Mesendoderm (in vitro differentiated cells): Measurements from ENCODE around the gene MLYCD.

Source experiments
- DNase-seq: peaks from one replicate; pipeline ENCODE4 v3.0.0; 2013
- H2AK5ac ChIP-seq: 2 replicates; pipeline ENCODE4 v1.6.1; 2013; ENCODE audit warnings: low read length, inconsistent platforms
- H2BK120ac ChIP-seq: 2 replicates; pipeline ENCODE4 v1.6.1; 2013; ENCODE audit warnings: low read depth, mild to moderate bottlenecking, low read length, moderate library complexity, mixed read lengths
- H2BK15ac ChIP-seq: replicated peaks from 2 replicates; pipeline ENCODE4 v1.6.1; 2013; ENCODE audit warnings: low read depth, mild to moderate bottlenecking, moderate library complexity
- H2BK5ac ChIP-seq: 2 replicates; pipeline ENCODE4 v1.6.1; 2013; ENCODE audit warnings: low read length, inconsistent platforms
- H3K18ac ChIP-seq: 2 replicates; pipeline ENCODE4 v1.6.1; 2013; ENCODE audit warnings: mild to moderate bottlenecking, low read length, mixed read lengths
- H3K23ac ChIP-seq: one replicate; pipeline ENCODE4 v1.6.1; 2013; ENCODE audit warnings: low read length
- H3K27ac ChIP-seq: 2 replicates; pipeline ENCODE4 v1.5.1; 2013; ENCODE audit warnings: low read depth, mild to moderate bottlenecking, inconsistent platforms, low read length, moderate library complexity
- H3K27me3 ChIP-seq: 2 replicates; pipeline ENCODE4 v1.6.1; 2013; ENCODE audit warnings: low read length, control low read depth, mild to moderate bottlenecking, inconsistent platforms; ENCODE audit not compliant: insufficient read depth, poor library complexity
- H3K36me3 ChIP-seq: 2 replicates; pipeline ENCODE4 v1.6.1; 2013; ENCODE audit warnings: low read length, inconsistent platforms; ENCODE audit not compliant: control insufficient read depth, insufficient read depth
- H3K4ac ChIP-seq: one replicate; pipeline ENCODE4 v1.6.1; 2013; ENCODE audit warnings: low read depth, mild to moderate bottlenecking, low read length, moderate library complexity
- H3K4me1 ChIP-seq: 2 replicates; pipeline ENCODE4 v1.6.1; 2013; ENCODE audit warnings: low read depth, low read length, inconsistent platforms; ENCODE audit not compliant: control insufficient read depth
- H3K4me2 ChIP-seq: 2 replicates; pipeline ENCODE4 v1.6.1; 2013; ENCODE audit warnings: low read length
- H3K4me3 ChIP-seq: 2 replicates; pipeline ENCODE4 v1.5.1; 2013; ENCODE audit warnings: mild to moderate bottlenecking, low read length
- H3K56ac ChIP-seq: one replicate; pipeline ENCODE4 v1.6.1; 2013; ENCODE audit warnings: low read length
- H3K79me1 ChIP-seq: 2 replicates; pipeline ENCODE4 v1.6.1; 2013; ENCODE audit warnings: low read length, inconsistent platforms
- H3K79me2 ChIP-seq: 2 replicates; pipeline ENCODE4 v1.6.1; 2013; ENCODE audit warnings: mild to moderate bottlenecking, low read length; ENCODE audit not compliant: control insufficient read depth, insufficient read depth
- H3K9ac ChIP-seq: 2 replicates; pipeline ENCODE4 v1.6.1; 2013; ENCODE audit warnings: low read length, inconsistent platforms
- H4K5ac ChIP-seq: one replicate; pipeline ENCODE4 v1.6.1; 2013; ENCODE audit warnings: low read length
- H4K8ac ChIP-seq: one replicate; pipeline ENCODE4 v1.6.1; 2013; ENCODE audit warnings: low read depth, mild to moderate bottlenecking, control low read depth, low read length, moderate library complexity
- WGBS: extraction: QIAGEN DNeasy Blood & Tissue Kit; methylation state at CpG from one replicate; pipeline ENCODE4 v1.1.7; 2013; ENCODE audit warnings: low lambda C conversion rate, missing lambda C conversion rate; ENCODE audit not compliant: insufficient coverage; ENCODE audit errors: extremely low coverage; 5-methylcytosine and 5-hydroxymethylcytosine counted together

The MLYCD gene

GRCh38 chr16:83932304-83932703 is 33.4 kb downstream of the MLYCD start:
- DNase-seq: no peak

GRCh38 chr16:83932955-83933673 is 34.2 kb downstream of the MLYCD start:
- Histone ChIP-seq H2AK5ac (no peak overlapping the region), H2BK5ac (no peak overlapping the region), H3K4me2 (no peak overlapping the region), H3K27ac (no peak overlapping the region), H3K36me3 (no peaks in the 10 kb centered on the region), H4K5ac (no peak overlapping the region), H3K4me3 (no peak overlapping the region), H3K79me2 (no peaks in the 10 kb centered on the region), H3K9ac (no peak overlapping the region), H3K4me1 (no peaks in the 10 kb centered on the region), H2BK15ac (no peak overlapping the region), H3K27me3 (no peaks in the 10 kb centered on the region), H3K23ac (no peak overlapping the region), H2BK120ac (no peak overlapping the region), H3K79me1 (no peaks in the 10 kb centered on the region), H3K18ac (no peak overlapping the region), H4K8ac (no peak overlapping the region), H3K4ac (no peak overlapping the region), H3K56ac (no peak overlapping the region)
- DNase-seq: no peak
- no CpG with 5 or more reads among the region's 25 CpGs for WGBS

More at GRCh38 chr16:83932304-83932703, 33.4 kb downstream of the MLYCD start:
- H2AK5ac ChIP-seq: no peak overlapping the region
- no peaks in the 10 kb centered on the region for H3K27me3 ChIP-seq
- H3K4ac ChIP-seq: no peak overlapping the region
- no peak overlapping the region for H3K27ac ChIP-seq
- no peak overlapping the region for H3K23ac ChIP-seq
- no peak overlapping the region for H2BK120ac ChIP-seq
- H3K9ac ChIP-seq: no peak overlapping the region
- H3K4me2 ChIP-seq: no peak overlapping the region
- H3K18ac ChIP-seq: no peak overlapping the region
- H4K5ac ChIP-seq: no peak overlapping the region
- no peak overlapping the region for H2BK5ac ChIP-seq
- WGBS: no CpG with 5 or more reads among the region's 11 CpGs
- H3K36me3 ChIP-seq: no peaks in the 10 kb centered on the region
- no peak overlapping the region for H4K8ac ChIP-seq
- H3K79me2 ChIP-seq: no peaks in the 10 kb centered on the region
- H3K79me1 ChIP-seq: no peaks in the 10 kb centered on the region
- no peak overlapping the region for H3K56ac ChIP-seq
- H3K4me1 ChIP-seq: no peaks in the 10 kb centered on the region
- no peak overlapping the region for H2BK15ac ChIP-seq
- H3K4me3 ChIP-seq: no peak overlapping the region

GRCh38 chr16:83933885-83934683 is 35.2 kb downstream of the MLYCD start:
- no peaks in the 10 kb centered on the region for H3K79me2 ChIP-seq
- H3K23ac ChIP-seq: no peak overlapping the region
- H3K4ac ChIP-seq: no peak overlapping the region
- H4K8ac ChIP-seq: no peak overlapping the region
- H3K79me1 ChIP-seq: no peaks in the 10 kb centered on the region
- H3K27me3 ChIP-seq: no peaks in the 10 kb centered on the region
- no CpG with 5 or more reads among the region's 28 CpGs for WGBS
- no peaks in the 10 kb centered on the region for H3K4me1 ChIP-seq
- no peak for DNase-seq
- H2BK15ac ChIP-seq: no peak overlapping the region
- H3K27ac ChIP-seq: no peak overlapping the region
- H4K5ac ChIP-seq: no peak overlapping the region
- no peak overlapping the region for H3K4me2 ChIP-seq
- no peak overlapping the region for H3K4me3 ChIP-seq
- no peak overlapping the region for H3K56ac ChIP-seq
- H2AK5ac ChIP-seq: no peak overlapping the region
- H3K18ac ChIP-seq: no peak overlapping the region
- H3K9ac ChIP-seq: no peak overlapping the region
- H2BK120ac ChIP-seq: no peak overlapping the region
- H2BK5ac ChIP-seq: no peak overlapping the region
- no peaks in the 10 kb centered on the region for H3K36me3 ChIP-seq

- Histone ChIP-seq H3K23ac (no peak overlapping the region), H3K4me1 (no peaks in the 10 kb centered on the region), H3K4me3 (no peak overlapping the region), H3K79me2 (no peaks in the 10 kb centered on the region), H2BK5ac (no peak overlapping the region), H3K4ac (no peak overlapping the region), H2AK5ac (no peak overlapping the region), H3K56ac (no peak overlapping the region), H3K9ac (no peak overlapping the region), H4K8ac (no peak overlapping the region), H2BK15ac (no peak overlapping the region), H3K18ac (no peak overlapping the region), H3K79me1 (no peaks in the 10 kb centered on the region), H3K27ac (no peak overlapping the region), H3K4me2 (no peak overlapping the region), H2BK120ac (no peak overlapping the region), H3K36me3 (no peaks in the 10 kb centered on the region), H3K27me3 (no peaks in the 10 kb centered on the region), H4K5ac (no peak overlapping the region)
- no CpG with 5 or more reads among the region's 12 CpGs for WGBS
- no peak for DNase-seq
These were observed 35.7 kb downstream of the MLYCD start for GRCh38 chr16:83934684-83934977.

GRCh38 chr16:83935005-83935857 is 36.3 kb downstream of the MLYCD start:
- H4K5ac ChIP-seq: no peak overlapping the region
- no peak overlapping the region for H3K27ac ChIP-seq
- H3K36me3 ChIP-seq: no peaks in the 10 kb centered on the region
- no peak overlapping the region for H3K4me3 ChIP-seq
- no peaks in the 10 kb centered on the region for H3K79me2 ChIP-seq
- H2BK120ac ChIP-seq: no peak overlapping the region
- H2AK5ac ChIP-seq: no peak overlapping the region
- no peak for DNase-seq
- H3K4me2 ChIP-seq: no peak overlapping the region
- no peak overlapping the region for H3K4ac ChIP-seq
- H3K9ac ChIP-seq: no peak overlapping the region
- H3K18ac ChIP-seq: no peak overlapping the region
- no peak overlapping the region for H3K56ac ChIP-seq
- no peak overlapping the region for H3K23ac ChIP-seq
- no peak overlapping the region for H4K8ac ChIP-seq
- no peak overlapping the region for H2BK5ac ChIP-seq
- no peaks in the 10 kb centered on the region for H3K79me1 ChIP-seq
- WGBS: no CpG with 5 or more reads among the region's 30 CpGs
- no peaks in the 10 kb centered on the region for H3K4me1 ChIP-seq
- H2BK15ac ChIP-seq: no peak overlapping the region
- no peaks in the 10 kb centered on the region for H3K27me3 ChIP-seq
